Head of caudate nucleus (tissue), 42 donors: ENCODE results near the gene CSRP3.
A peak's percentile ranks its signal among the peaks of the same experiment; 100 is the strongest.

Experiments used
- DNase-seq, 42 donors: peaks; one replicate each; pipeline versions ENCODE4 v3.0.0 to v3.0.0-alpha.2; 2020 to 2021; ENCODE audit warnings: mixed read lengths in 7 of 42
- intact Hi-C: fragments of 100-400 bp; cut with DNase I; formaldehyde crosslinking; loops from one replicate; pipeline ENCODE4 v1.15.0; 2022

CSRP3 gene

GRCh38 chr11:19194620-19195308 is 7.0 kb downstream of the CSRP3 start:
- peak in 1 of 42 donors; percentile 1 for DNase-seq
- intact Hi-C loops: no loop called here

GRCh38 chr11:19193916-19194315 is 7.9 kb downstream of the CSRP3 start:
- intact Hi-C loops: no loop called here
- no peak for DNase-seq

- no peak for DNase-seq
- intact Hi-C loops: no loop called here
These were observed 10.1 kb downstream of the CSRP3 start for GRCh38 chr11:19191530-19192169.

GRCh38 chr11:19187833-19188258 is 13.9 kb downstream of the CSRP3 start:
- peak in 40 of 42 donors; percentile 5 to 80 (median 51) for DNase-seq
- intact Hi-C loops: no loop called here

- intact Hi-C loops: no loop called here
- DNase-seq: peak in 1 of 42 donors; percentile 1
These were observed 14.5 kb downstream of the CSRP3 start for GRCh38 chr11:19187114-19187832.

GRCh38 chr11:19185516-19186052 is 16.2 kb downstream of the CSRP3 start:
- DNase-seq: no peak
- intact Hi-C loops: no loop called here

GRCh38 chr11:19185036-19185435 is 16.7 kb downstream of the CSRP3 start:
- DNase-seq: no peak
- intact Hi-C loops: no loop called here

- DNase-seq: no peak
- intact Hi-C loops: no loop called here
These were observed 18.1 kb downstream of the CSRP3 start for GRCh38 chr11:19183646-19184045.

GRCh38 chr11:19181531-19182261 is 20.1 kb downstream of the CSRP3 start:
- intact Hi-C loops: no loop called here
- no peak for DNase-seq

- intact Hi-C loops: no loop called here
- DNase-seq: no peak
These were observed 25.1 kb downstream of the CSRP3 start for GRCh38 chr11:19176629-19177186.

- intact Hi-C loops: no loop called here
- DNase-seq: no peak
These were observed 27.7 kb downstream of the CSRP3 start for GRCh38 chr11:19173964-19174638.

- intact Hi-C loops: no loop called here
- DNase-seq: no peak
These were observed 28.6 kb downstream of the CSRP3 start for GRCh38 chr11:19173004-19173689.

GRCh38 chr11:19168090-19168489 is 33.7 kb downstream of the CSRP3 start:
- no peak for DNase-seq
- intact Hi-C loops: no loop called here

- intact Hi-C loops: no loop called here
- no peak for DNase-seq
These were observed 36.9 kb downstream of the CSRP3 start for GRCh38 chr11:19164881-19165280.

GRCh38 chr11:19164230-19164855 is 37.4 kb downstream of the CSRP3 start:
- DNase-seq: no peak
- intact Hi-C loops: no loop called here

- no peak for DNase-seq
- intact Hi-C loops: no loop called here
These were observed 38.2 kb downstream of the CSRP3 start for GRCh38 chr11:19163617-19164016.

GRCh38 chr11:19162951-19163505 is 38.8 kb downstream of the CSRP3 start:
- DNase-seq: no peak
- intact Hi-C loops: no loop called here
